DND-41 (cell line): Measurements from ENCODE around the gene CLASP1.

ENCODE experiments used
- ATAC-seq: fragments of 200-7000 bp; cut with Tn5 transposase; 3 replicates; pipeline ENCODE4 v1.9.1; 2021; ENCODE audit warnings: low read depth; ENCODE audit not compliant: insufficient read depth
- DNase-seq: peaks from one replicate; pipeline ENCODE4 v3.0.0-alpha.2; 2020
- H2AFZ ChIP-seq: 2 replicates; pipeline ENCODE4 v1.6.0; 2012; ENCODE audit warnings: low read depth, low read length
- H3K27ac ChIP-seq: 2 replicates; pipeline ENCODE4 v1.5.1; 2012; ENCODE audit warnings: low read length, inconsistent platforms
- H3K27me3 ChIP-seq: fragments of 200-600 bp; sonication (generic); 2 replicates; pipeline ENCODE4 v1.6.0; 2012; ENCODE audit warnings: low read length, mild to moderate bottlenecking, inconsistent platforms; ENCODE audit not compliant: insufficient read depth, poor library complexity
- H3K36me3 ChIP-seq: 2 replicates; pipeline ENCODE4 v1.5.1; 2012; ENCODE audit warnings: low read length, inconsistent platforms; ENCODE audit not compliant: insufficient read depth
- H3K4me1 ChIP-seq: 2 replicates; pipeline ENCODE4 v1.5.1; 2012; ENCODE audit warnings: mild to moderate bottlenecking, low read length; ENCODE audit not compliant: insufficient read depth
- H3K4me2 ChIP-seq: 2 replicates; pipeline ENCODE4 v1.6.0; 2012; ENCODE audit warnings: mild to moderate bottlenecking, moderate library complexity, low read length, inconsistent platforms; ENCODE audit not compliant: insufficient read depth
- H3K4me3 ChIP-seq, 2 experiments: fragments of 200-600 bp in 1 of 2; shearing (Covaris generic) in 1 of 2; 2 replicates each; pipeline ENCODE4 v1.5.1; 2012 to 2016; ENCODE audit warnings: inconsistent platforms in 2 of 2, low read length in 2 of 2, mild to moderate bottlenecking in 2 of 2, low read depth in 1 of 2, moderate library complexity in 1 of 2
- H3K79me2 ChIP-seq: 2 replicates; pipeline ENCODE4 v1.6.0; 2012; ENCODE audit warnings: low read length, inconsistent platforms; ENCODE audit not compliant: insufficient read depth
- H3K9ac ChIP-seq: 2 replicates; pipeline ENCODE4 v1.6.0; 2012; ENCODE audit warnings: low read depth, mild to moderate bottlenecking, inconsistent platforms, low read length, moderate library complexity
- H3K9me3 ChIP-seq: 2 replicates; pipeline ENCODE4 v1.5.1; 2012; ENCODE audit warnings: low read length, moderate library complexity, mild to moderate bottlenecking, inconsistent platforms; ENCODE audit not compliant: insufficient read depth, severe bottlenecking
- H4K20me1 ChIP-seq: 2 replicates; pipeline ENCODE4 v1.6.0; 2012; ENCODE audit warnings: low read length; ENCODE audit not compliant: insufficient read depth
- CTCF ChIP-seq: IDR thresholded peaks from 2 replicates; pipeline ENCODE4 v1.5.1; 2012; ENCODE audit warnings: borderline replicate concordance, low read length, moderate library complexity, mild to moderate bottlenecking; ENCODE audit not compliant: poor library complexity, severe bottlenecking; ENCODE audit errors: extremely low read depth
- EZH2 ChIP-seq: IDR thresholded peaks from 3 replicates; pipeline ENCODE4 v1.6.1; 2012; ENCODE audit warnings: borderline replicate concordance, low read depth, mild to moderate bottlenecking, moderate library complexity, low read length, inconsistent platforms; ENCODE audit not compliant: severe bottlenecking

Gene CLASP1

GRCh38 chr2:121293450-121294325, 355.6 kb downstream of the CLASP1 start:
- no peak overlapping the region for H3K4me2 ChIP-seq
- H3K9ac ChIP-seq = no peak overlapping the region
- H3K4me3 ChIP-seq = no peak overlapping the region
- no peak for ATAC-seq
- peaks cover 6% of the 10 kb centered on the region for H3K9me3 ChIP-seq
- no peaks in the 10 kb centered on the region for H3K27me3 ChIP-seq
- no peak for TF ChIP-seq EZH2
- TF ChIP-seq CTCF = no peak
- H3K4me1 ChIP-seq = no peaks in the 10 kb centered on the region
- DNase-seq = no peak
- no peak overlapping the region for H3K27ac ChIP-seq
- H3K79me2 ChIP-seq = no peaks in the 10 kb centered on the region
- no peaks in the 10 kb centered on the region for H4K20me1 ChIP-seq
- H3K36me3 ChIP-seq = no peaks in the 10 kb centered on the region
- H2AFZ ChIP-seq = no peak overlapping the region

GRCh38 chr2:121291251-121291580, 358.0 kb downstream of the CLASP1 start:
- Histone ChIP-seq H3K9ac (no peak overlapping the region), H3K4me3 (no peak overlapping the region), H3K27me3 (no peaks in the 10 kb centered on the region), H3K9me3 (peaks cover 5% of the 10 kb centered on the region), H3K4me1 (no peaks in the 10 kb centered on the region), H3K4me2 (no peak overlapping the region), H3K79me2 (no peaks in the 10 kb centered on the region), H3K36me3 (no peaks in the 10 kb centered on the region), H4K20me1 (no peaks in the 10 kb centered on the region), H2AFZ (no peak overlapping the region), H3K27ac (no peak overlapping the region)
- no peak for ATAC-seq
- DNase-seq = no peak
- no peak for TF ChIP-seq CTCF
- no peak for TF ChIP-seq EZH2

GRCh38 chr2:121289271-121289670, 360.0 kb downstream of the CLASP1 start:
- no peak overlapping the region for H3K4me2 ChIP-seq
- no peaks in the 10 kb centered on the region for H4K20me1 ChIP-seq
- H2AFZ ChIP-seq = no peak overlapping the region
- no peak overlapping the region for H3K4me3 ChIP-seq
- no peaks in the 10 kb centered on the region for H3K4me1 ChIP-seq
- DNase-seq = no peak
- no peak overlapping the region for H3K27ac ChIP-seq
- ATAC-seq = no peak
- no peaks in the 10 kb centered on the region for H3K9me3 ChIP-seq
- no peak for TF ChIP-seq EZH2
- no peak for TF ChIP-seq CTCF
- H3K36me3 ChIP-seq = no peaks in the 10 kb centered on the region
- H3K27me3 ChIP-seq = no peaks in the 10 kb centered on the region
- H3K79me2 ChIP-seq = no peaks in the 10 kb centered on the region
- no peak overlapping the region for H3K9ac ChIP-seq
